ENCODE measurements around the gene XYLT1.
"Not testable (repeated sequence)": the region's sequence is repeated elsewhere in the genome, so short reads cannot be mapped to it uniquely, and the experiment has no call there.

Gene XYLT1

DNA sequence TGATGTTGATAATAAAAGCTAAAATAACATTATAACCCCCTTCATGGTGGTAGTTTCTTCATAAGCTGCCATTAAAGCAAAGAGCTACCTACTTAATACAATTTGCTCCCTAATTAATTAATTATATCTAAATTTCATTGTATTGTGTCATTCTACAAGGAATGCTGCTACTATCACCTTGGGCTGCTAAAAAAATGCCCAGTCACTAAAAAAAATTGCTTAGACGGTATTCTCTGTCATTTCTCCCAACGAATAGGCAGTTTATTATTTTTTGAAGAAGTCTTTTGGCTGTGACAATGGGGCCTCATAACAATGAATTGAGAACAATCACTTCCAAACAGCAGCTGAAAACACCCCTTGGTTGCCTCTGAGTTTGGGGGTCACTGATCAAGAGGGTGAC, 59.5 kb downstream of the XYLT1 start:
- no peaks in the 10 kb centered on the region for H3K4me1 ChIP-seq (ENCODE audit: control insufficient read depth, insufficient read depth, low read length)
- H3K36me3 ChIP-seq (ENCODE audit: control insufficient read depth in 2 of 2, insufficient read depth in 1 of 2, low read length in 2 of 2), result no peaks in the 10 kb centered on the region
- no peaks in the 10 kb centered on the region for H3K9me3 ChIP-seq (ENCODE audit: control insufficient read depth, insufficient read depth, low read depth, low read length)
- H3K27ac ChIP-seq (ENCODE audit: extremely low read depth, low read depth, low read length), result no peak overlapping the region
- ChIA-PET POLR2A (no interaction called here), CTCF (no interaction called here)
- TF ChIP-seq ZNF24 (tag by site-specific recombination; IDR thresholded peaks at IDR 0.05) (no peak), ZFP69B (tag by site-specific recombination; IDR thresholded peaks at IDR 0.05) (no peak), ZNF747 (tag by site-specific recombination; IDR thresholded peaks at IDR 0.05) (no peak), ZNF23 (tag by site-specific recombination; IDR thresholded peaks at IDR 0.05; ENCODE audit: borderline replicate concordance) (no peak), GLIS2 (tag by site-specific recombination; IDR thresholded peaks at IDR 0.05) (no peak), ZNF664 (tag by site-specific recombination; IDR thresholded peaks at IDR 0.05) (no peak), ZNF140 (tag by site-specific recombination; IDR thresholded peaks at IDR 0.05) (no peak), KLF1 (tag by site-specific recombination; IDR thresholded peaks at IDR 0.05) (no peak), MYNN (tag by site-specific recombination; IDR thresholded peaks at IDR 0.05; ENCODE audit: borderline replicate concordance) (no peak), IKZF3 (tag by site-specific recombination; IDR thresholded peaks at IDR 0.05) (no peak), GFI1B (tag by site-specific recombination; IDR thresholded peaks at IDR 0.05) (no peak), ZNF558 (tag by site-specific recombination; IDR thresholded peaks at IDR 0.05) (no peak), YY2 (tag by site-specific recombination; IDR thresholded peaks at IDR 0.05) (no peak), ZNF37A (tag by site-specific recombination; IDR thresholded peaks at IDR 0.05) (no peak), ZNF837 (tag by site-specific recombination; IDR thresholded peaks at IDR 0.05) (no peak), ZNF501 (tag by site-specific recombination; IDR thresholded peaks at IDR 0.05) (no peak), KLF7 (tag by site-specific recombination; IDR thresholded peaks at IDR 0.05; ENCODE audit: borderline replicate concordance) (no peak), SP3 (tag by site-specific recombination; IDR thresholded peaks at IDR 0.05) (no peak)
- TF ChIP-seq, protein P1, sequence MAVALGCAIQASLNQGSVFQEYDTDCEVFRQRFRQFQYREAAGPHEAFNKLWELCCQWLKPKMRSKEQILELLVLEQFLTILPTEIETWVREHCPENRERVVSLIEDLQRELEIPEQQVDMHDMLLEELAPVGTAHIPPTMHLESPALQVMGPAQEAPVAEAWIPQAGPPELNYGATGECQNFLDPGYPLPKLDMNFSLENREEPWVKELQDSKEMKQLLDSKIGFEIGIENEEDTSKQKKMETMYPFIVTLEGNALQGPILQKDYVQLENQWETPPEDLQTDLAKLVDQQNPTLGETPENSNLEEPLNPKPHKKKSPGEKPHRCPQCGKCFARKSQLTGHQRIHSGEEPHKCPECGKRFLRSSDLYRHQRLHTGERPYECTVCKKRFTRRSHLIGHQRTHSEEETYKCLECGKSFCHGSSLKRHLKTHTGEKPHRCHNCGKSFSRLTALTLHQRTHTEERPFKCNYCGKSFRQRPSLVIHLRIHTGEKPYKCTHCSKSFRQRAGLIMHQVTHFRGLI (tag by site-specific recombination; IDR thresholded peaks at IDR 0.05), result no peak
- TF ChIP-seq, protein P2, sequence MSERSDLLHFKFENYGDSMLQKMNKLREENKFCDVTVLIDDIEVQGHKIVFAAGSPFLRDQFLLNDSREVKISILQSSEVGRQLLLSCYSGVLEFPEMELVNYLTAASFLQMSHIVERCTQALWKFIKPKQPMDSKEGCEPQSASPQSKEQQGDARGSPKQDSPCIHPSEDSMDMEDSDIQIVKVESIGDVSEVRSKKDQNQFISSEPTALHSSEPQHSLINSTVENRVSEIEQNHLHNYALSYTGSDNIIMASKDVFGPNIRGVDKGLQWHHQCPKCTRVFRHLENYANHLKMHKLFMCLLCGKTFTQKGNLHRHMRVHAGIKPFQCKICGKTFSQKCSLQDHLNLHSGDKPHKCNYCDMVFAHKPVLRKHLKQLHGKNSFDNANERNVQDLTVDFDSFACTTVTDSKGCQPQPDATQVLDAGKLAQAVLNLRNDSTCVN (tag by site-specific recombination; optimal IDR thresholded peaks at IDR 0.05), result no peak
- no peak overlapping the region for H3K4me3 ChIP-seq (ENCODE audit: low read depth, low read length)

DNA sequence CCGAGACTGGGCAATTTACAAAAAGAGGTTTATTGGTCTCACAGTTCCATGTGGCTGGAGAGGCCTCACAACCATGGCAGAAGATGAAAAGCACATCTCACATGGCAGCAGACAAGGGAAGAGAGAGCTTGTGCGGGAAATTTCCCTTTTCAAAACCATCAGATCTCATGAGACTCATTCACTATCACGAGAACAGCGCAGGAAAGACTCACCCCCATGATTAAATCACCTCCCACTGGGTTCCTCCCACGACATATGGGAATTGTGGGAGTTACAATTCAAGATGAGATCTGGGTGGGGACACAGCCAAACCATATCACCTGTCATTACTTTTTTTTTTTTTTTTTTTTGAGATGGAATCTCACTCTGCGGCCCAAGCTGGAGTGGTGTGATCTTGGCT, 60.4 kb downstream of the XYLT1 start:
- H3K9me3 ChIP-seq (ENCODE audit: control insufficient read depth, insufficient read depth, low read depth, low read length); H3K4me1 ChIP-seq (ENCODE audit: control insufficient read depth, insufficient read depth, low read length); H3K36me3 ChIP-seq (ENCODE audit: control insufficient read depth in 2 of 2, insufficient read depth in 1 of 2, low read length in 2 of 2); CTCF ChIA-PET; H3K27ac ChIP-seq (ENCODE audit: extremely low read depth, low read depth, low read length); POLR2A ChIA-PET; H3K4me3 ChIP-seq (ENCODE audit: low read depth, low read length): not testable (repeated sequence)

DNA sequence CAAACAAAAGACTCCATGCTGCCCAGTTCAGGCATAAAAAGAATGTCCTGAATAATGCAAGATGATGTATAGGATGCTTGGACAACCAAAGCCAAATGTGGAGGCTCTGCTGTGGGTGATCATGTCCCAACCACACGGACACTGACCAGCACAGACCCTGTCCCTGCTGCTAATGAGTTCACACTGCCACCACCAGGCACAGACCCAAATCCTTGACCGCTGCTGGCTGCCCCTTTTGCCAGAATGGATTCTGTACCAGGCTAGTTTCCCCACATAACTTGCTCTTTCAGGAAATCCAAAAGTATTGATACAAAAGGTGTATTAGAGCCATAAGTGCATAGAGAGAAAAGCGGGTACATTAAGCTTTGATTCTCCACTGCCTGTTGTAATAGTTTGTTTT, 60.9 kb downstream of the XYLT1 start:
- Histone ChIP-seq H3K36me3 (ENCODE audit: control insufficient read depth in 2 of 2, insufficient read depth in 1 of 2, low read length in 2 of 2) (no peaks in the 10 kb centered on the region), H3K9me3 (ENCODE audit: control insufficient read depth, insufficient read depth, low read depth, low read length) (no peaks in the 10 kb centered on the region), H3K4me1 (ENCODE audit: control insufficient read depth, insufficient read depth, low read length) (no peaks in the 10 kb centered on the region), H3K27ac (ENCODE audit: extremely low read depth, low read depth, low read length) (no peak overlapping the region), H3K4me3 (ENCODE audit: low read depth, low read length) (no peak overlapping the region)
- POLR2A ChIA-PET, result no interaction called here
- CTCF ChIA-PET, result no interaction called here
- TF ChIP-seq ZNF529 (tag by site-specific recombination; IDR thresholded peaks at IDR 0.05; ENCODE audit: insufficient replicate concordance) (no peak), ZNF274 (IDR thresholded peaks at IDR 0.05; ENCODE audit: low read length) (no peak), ZNF274 (tag by site-specific recombination; IDR thresholded peaks at IDR 0.05; ENCODE audit: borderline replicate concordance) (no peak), ZNF132 (tag by site-specific recombination; IDR thresholded peaks at IDR 0.05; ENCODE audit: borderline replicate concordance) (no peak), ZNF266 (tag by site-specific recombination; IDR thresholded peaks at IDR 0.05; ENCODE audit: low read depth) (no peak), PRDM1 (tag by site-specific recombination; IDR thresholded peaks at IDR 0.05) (no peak), ZNF133 (tag by site-specific recombination; IDR thresholded peaks at IDR 0.05) (no peak), WT1 (tag by site-specific recombination; IDR thresholded peaks at IDR 0.05) (no peak)
- TF ChIP-seq, protein P3, sequence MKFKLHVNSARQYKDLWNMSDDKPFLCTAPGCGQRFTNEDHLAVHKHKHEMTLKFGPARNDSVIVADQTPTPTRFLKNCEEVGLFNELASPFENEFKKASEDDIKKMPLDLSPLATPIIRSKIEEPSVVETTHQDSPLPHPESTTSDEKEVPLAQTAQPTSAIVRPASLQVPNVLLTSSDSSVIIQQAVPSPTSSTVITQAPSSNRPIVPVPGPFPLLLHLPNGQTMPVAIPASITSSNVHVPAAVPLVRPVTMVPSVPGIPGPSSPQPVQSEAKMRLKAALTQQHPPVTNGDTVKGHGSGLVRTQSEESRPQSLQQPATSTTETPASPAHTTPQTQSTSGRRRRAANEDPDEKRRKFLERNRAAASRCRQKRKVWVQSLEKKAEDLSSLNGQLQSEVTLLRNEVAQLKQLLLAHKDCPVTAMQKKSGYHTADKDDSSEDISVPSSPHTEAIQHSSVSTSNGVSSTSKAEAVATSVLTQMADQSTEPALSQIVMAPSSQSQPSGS (tag by site-specific recombination; IDR thresholded peaks at IDR 0.05; ENCODE audit: low read depth), result no peak
- TF ChIP-seq, protein P4, sequence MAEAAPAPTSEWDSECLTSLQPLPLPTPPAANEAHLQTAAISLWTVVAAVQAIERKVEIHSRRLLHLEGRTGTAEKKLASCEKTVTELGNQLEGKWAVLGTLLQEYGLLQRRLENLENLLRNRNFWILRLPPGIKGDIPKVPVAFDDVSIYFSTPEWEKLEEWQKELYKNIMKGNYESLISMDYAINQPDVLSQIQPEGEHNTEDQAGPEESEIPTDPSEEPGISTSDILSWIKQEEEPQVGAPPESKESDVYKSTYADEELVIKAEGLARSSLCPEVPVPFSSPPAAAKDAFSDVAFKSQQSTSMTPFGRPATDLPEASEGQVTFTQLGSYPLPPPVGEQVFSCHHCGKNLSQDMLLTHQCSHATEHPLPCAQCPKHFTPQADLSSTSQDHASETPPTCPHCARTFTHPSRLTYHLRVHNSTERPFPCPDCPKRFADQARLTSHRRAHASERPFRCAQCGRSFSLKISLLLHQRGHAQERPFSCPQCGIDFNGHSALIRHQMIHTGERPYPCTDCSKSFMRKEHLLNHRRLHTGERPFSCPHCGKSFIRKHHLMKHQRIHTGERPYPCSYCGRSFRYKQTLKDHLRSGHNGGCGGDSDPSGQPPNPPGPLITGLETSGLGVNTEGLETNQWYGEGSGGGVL (tag by site-specific recombination; IDR thresholded peaks at IDR 0.05), result no peak

Measured in HEK293 (cell line).